ENCODE results near the gene PACSIN3. TPM values are rescaled to one million over a fixed set of nuclear protein-coding genes. Genes with fewer than 3 reads are reported as not detected.

PACSIN3 gene
- total RNA-seq, 4 donors from 2014 or later = 11.2 to 47.4 (median 16.8) TPM

DNA sequence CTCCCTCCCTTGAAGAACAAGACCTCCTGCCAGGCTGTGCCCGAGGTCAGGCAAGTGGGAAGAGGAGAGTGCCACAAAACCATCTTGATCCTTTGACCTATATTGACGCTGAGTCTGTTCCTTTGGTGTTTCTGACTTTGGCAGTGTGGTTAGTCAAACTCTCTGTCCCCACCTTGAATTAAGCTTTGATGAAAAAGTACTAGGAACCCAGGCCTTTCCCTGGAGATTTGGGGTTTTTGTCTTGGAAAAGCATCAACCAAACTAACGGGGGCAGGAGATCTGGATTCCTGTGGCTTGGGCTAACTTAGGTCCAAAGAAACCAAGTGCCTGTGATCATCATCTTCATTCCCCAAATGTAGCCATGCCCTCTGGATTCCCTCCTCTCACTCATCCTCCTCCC, 49.9 kb downstream of the PACSIN3 start:
- no peak for DNase-seq (ENCODE audit: low spot score)
- ATAC-seq (ENCODE audit: low FRiP score) = no peak
- TF ChIP-seq, protein P1, sequence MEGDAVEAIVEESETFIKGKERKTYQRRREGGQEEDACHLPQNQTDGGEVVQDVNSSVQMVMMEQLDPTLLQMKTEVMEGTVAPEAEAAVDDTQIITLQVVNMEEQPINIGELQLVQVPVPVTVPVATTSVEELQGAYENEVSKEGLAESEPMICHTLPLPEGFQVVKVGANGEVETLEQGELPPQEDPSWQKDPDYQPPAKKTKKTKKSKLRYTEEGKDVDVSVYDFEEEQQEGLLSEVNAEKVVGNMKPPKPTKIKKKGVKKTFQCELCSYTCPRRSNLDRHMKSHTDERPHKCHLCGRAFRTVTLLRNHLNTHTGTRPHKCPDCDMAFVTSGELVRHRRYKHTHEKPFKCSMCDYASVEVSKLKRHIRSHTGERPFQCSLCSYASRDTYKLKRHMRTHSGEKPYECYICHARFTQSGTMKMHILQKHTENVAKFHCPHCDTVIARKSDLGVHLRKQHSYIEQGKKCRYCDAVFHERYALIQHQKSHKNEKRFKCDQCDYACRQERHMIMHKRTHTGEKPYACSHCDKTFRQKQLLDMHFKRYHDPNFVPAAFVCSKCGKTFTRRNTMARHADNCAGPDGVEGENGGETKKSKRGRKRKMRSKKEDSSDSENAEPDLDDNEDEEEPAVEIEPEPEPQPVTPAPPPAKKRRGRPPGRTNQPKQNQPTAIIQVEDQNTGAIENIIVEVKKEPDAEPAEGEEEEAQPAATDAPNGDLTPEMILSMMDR (IDR thresholded peaks at IDR 0.05) = no peak

DNA sequence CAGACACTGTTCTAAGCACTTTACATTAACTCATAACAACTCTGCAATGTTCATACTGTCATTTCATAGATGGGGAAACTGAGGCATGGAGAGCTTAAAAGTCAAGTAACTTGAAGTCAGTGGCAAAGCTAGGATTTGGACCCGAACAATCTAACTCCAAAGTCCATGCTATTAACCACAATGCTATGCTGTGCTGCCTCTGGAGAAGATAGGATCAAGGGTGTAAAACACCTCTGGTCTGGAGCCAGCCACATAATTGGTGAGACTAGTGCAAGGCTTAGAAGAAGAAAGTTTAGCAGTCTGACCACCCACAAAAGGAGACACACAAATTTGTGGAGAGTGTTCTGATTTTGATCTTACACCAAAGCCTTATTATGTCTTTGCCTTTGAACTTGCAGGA, 53.3 kb downstream of the PACSIN3 start:
- TF ChIP-seq, protein P1 (IDR thresholded peaks at IDR 0.05) = no peak
- ATAC-seq (ENCODE audit: low FRiP score) (no peak), DNase-seq (ENCODE audit: low spot score) (no peak)

DNA sequence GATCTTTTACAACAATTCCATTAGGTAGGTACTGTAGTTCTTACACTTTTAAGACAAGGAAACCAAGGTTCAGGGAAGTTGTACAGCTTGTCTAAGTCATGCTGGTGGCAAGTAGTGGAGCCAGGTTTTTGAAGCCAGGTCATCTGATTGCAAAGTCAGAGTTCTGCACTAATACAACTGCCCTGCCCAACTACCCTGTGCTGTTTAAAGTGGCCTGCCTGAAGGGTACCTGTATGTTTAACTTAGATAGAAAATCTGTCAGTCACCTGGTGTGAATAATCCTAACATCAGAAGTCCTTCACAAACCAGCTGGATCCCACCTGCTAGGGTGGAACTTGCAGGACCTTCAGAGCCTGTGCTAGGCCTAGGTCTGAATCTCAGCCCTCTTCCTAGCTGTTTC, 53.7 kb downstream of the PACSIN3 start:
- TF ChIP-seq, protein P1 (IDR thresholded peaks at IDR 0.05) = no peak
- no peak for ATAC-seq (ENCODE audit: low FRiP score)

DNA sequence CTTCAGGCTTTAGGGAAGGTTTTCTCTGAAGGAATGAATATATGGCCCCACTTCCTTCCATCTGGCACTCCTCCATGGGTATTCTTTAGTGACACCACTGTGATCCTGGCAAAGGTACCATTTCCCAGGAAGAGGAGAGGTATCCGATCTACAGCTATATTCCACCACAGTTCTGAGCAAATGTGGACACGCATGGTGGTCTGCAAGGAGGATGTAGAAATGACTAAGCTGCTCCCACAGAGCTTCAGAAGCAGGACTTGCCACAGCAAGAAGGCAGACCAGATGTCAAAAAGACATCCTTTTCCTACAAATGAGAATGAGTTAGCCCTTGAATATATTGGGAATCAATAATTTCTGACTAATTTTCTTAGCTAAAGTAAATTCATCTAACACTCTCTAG, 55.1 kb downstream of the PACSIN3 start:
- TF ChIP-seq, protein P1 (IDR thresholded peaks at IDR 0.05) = no peak
- no peak for ATAC-seq (ENCODE audit: low FRiP score)
- no peak for DNase-seq (ENCODE audit: low spot score)

More for the DNA sequence above, 53.7 kb downstream of the PACSIN3 start:
- DNase-seq (ENCODE audit: low spot score) = no peak

DNA sequence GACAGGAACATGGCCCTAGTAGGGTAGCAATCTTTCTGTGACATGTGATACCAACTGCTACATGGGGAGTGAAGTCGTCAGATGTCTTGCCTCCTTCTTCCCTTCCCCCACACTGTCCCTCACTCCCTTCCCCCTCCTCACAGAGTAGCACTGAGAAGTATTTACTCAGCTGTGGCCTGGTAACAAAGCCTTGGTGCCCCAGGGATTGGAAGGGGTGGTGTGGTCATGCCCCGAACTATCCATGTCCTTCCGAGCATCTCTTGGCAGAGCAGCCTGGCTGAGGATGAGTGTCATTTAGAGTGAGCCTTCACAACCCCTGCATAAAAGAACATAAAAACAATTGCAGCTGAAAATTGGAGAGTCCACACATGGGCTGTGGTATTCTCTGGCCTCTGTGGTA, 55.7 kb downstream of the PACSIN3 start:
- DNase-seq (ENCODE audit: low spot score) (no peak), ATAC-seq (ENCODE audit: low FRiP score) (no peak)
- TF ChIP-seq, protein P1 (IDR thresholded peaks at IDR 0.05) = no peak

Small RNA genes within 50 kb of the gene (small RNA-seq; reads per million reads assigned to genes)
- gene MIR6745 = not detected

Other genes starting within 250 kb of the PACSIN3 start
- 10 to 100 TPM in 2 of 4 donors, 1 to 10 TPM in 2; 9.8 to 14.3 (median 11.1) TPM for gene CSTPP1, start 249.7 kb downstream of the PACSIN3 start, total RNA-seq
- gene ARFGAP2, start 9.6 kb downstream of the PACSIN3 start, total RNA-seq = 100 to 1,000 TPM in 3 of 4 donors, 10 to 100 TPM in 1; 82.3 to 179 (median 108) TPM
- gene DDB2, start 28.5 kb upstream of the PACSIN3 start, total RNA-seq = 10 to 100 TPM; 12.1 to 27.6 (median 14.2) TPM
- gene ACP2, start 62.4 kb upstream of the PACSIN3 start, total RNA-seq = 10 to 100 TPM; 44.1 to 70.2 (median 55.4) TPM
- gene NR1H3, start 71.6 kb upstream of the PACSIN3 start, total RNA-seq = 100 to 1,000 TPM in 2 of 4 donors, 10 to 100 TPM in 2; 68.6 to 228 (median 100) TPM
- 10 to 100 TPM; 32.8 to 74.7 (median 35.3) TPM for gene MADD, start 83.7 kb upstream of the PACSIN3 start, total RNA-seq
- gene MYBPC3, start 166.3 kb upstream of the PACSIN3 start, total RNA-seq = under 1 TPM; 0.19 to 0.79 (median 0.21) TPM
- 10 to 100 TPM; 25.0 to 69.4 (median 48.4) TPM for gene SPI1, start 192.1 kb upstream of the PACSIN3 start, total RNA-seq
- 10 to 100 TPM; 41.5 to 57.1 (median 50.6) TPM for gene SLC39A13, start 222.2 kb upstream of the PACSIN3 start, total RNA-seq
- gene PSMC3, start 240.0 kb upstream of the PACSIN3 start, total RNA-seq = 100 to 1,000 TPM in 3 of 4 donors, 10 to 100 TPM in 1; 90.1 to 142 (median 123) TPM

Measured in omental fat pad (tissue), 4 donors.